Endothelial cell of hepatic sinusoid (primary cell): ENCODE measurements around the gene BAG3.
"Not testable (repeated sequence)": the region's sequence is repeated elsewhere in the genome, so short reads cannot be mapped to it uniquely, and the experiment has no call there.

Source experiments
- in situ Hi-C: cut with HindIII; loops from 2 replicates; pipeline ENCODE4 v1.10.0; 2017; ENCODE audit warnings: low sequenced_read_pairs

BAG3 gene

DNA sequence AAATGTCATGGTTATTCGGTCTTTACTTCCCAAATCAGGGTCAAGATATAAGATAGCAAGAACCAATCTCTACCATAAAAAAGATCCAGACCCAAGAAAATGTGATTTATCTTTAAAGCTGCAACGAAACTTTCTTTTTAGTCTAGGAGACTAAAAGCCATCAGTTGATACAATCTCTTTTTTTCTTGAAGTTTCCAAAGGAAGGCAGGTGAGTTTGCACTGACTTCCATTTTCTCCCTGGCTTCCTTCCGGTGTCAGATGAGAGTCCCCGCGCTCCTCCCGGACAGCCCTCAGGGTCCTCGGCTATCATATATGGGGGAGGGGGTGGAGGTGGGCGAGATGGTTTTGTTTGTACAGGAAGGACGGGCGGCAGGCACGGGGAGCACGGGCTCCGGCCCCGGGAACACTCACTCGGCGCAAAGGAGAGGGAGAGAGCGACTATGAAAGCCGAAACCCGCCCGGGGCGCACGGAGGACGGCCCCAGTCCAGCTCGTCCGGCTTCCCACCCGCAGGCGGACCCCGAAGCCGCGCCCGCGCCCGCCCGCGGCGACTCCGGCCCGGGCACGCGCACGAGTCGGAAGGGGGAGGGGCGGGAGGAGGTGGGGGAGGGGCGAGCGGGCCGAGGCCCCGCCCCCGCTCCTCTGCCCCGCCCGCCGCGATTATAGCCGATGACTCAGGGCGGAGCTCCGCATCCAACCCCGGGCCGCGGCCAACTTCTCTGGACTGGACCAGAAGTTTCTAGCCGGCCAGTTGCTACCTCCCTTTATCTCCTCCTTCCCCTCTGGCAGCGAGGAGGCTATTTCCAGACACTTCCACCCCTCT is at the start of gene BAG3:
Gene BAG3, plus strand, starts transcription at position 689 of the 822 bp plus-strand sequence. CDS start 296 bp downstream, outside the sequence.
- in situ Hi-C loops = no loop called here

DNA sequence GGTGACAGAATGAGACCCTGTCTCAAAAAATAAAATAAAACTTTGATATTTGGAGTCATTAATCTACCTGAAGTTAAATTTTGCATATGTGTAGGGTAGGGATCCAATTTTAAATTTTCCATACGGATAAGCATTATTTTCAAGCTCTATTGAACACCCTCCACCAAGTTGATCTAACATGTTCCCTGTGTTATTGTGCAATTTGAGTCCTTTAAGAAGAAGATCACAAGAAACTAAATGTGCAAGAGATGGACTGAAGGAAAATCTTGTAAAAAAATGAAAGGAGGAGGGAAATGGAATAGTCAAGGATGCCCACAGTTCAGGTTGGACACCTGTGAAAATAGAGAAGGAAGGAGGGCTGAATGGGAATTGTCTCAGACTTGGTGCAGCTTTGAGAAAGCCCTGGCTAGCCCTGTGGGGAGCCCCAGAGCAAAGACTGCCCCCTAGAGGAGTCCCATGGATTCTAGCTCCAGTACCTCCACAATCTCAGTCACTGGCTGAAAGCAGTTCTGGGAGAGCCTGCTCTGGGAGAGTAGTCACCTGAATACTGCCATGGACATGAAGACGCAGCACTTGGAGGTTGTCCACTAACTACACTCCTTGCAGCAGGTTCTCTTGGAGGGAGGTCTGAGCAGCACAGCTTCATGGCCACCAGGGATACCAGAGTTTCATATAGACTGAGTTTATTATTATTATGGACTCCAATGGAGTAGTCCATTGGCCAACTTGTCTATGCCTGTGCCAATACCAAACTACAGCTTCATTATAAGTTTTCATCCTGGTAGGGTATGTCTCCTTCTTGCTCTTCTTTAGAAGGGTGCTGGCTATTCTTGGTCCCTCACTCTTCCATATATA is 48.7 kb upstream of the BAG3 start:
- in situ Hi-C loops = no loop called here

DNA sequence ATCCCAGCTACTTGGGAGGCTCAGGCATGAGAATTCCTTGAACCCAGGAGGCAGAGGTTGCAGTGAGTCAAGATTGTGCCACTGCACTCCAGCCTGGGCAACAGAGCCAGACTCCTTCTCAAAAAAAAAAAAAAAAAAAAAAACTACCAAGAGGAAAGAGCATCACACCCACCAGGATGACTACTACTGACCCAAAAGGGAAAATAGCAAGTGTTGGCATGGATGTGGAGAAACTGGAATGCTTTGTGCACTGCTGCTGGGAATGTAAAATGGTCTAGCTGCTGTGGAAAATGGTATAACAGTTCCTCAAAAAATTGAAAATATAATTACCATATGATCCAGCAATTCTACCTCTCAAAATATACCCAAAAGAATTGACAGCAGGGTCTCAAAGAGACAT is 46.7 kb upstream of the BAG3 start:
- in situ Hi-C loops = no loop called here

DNA sequence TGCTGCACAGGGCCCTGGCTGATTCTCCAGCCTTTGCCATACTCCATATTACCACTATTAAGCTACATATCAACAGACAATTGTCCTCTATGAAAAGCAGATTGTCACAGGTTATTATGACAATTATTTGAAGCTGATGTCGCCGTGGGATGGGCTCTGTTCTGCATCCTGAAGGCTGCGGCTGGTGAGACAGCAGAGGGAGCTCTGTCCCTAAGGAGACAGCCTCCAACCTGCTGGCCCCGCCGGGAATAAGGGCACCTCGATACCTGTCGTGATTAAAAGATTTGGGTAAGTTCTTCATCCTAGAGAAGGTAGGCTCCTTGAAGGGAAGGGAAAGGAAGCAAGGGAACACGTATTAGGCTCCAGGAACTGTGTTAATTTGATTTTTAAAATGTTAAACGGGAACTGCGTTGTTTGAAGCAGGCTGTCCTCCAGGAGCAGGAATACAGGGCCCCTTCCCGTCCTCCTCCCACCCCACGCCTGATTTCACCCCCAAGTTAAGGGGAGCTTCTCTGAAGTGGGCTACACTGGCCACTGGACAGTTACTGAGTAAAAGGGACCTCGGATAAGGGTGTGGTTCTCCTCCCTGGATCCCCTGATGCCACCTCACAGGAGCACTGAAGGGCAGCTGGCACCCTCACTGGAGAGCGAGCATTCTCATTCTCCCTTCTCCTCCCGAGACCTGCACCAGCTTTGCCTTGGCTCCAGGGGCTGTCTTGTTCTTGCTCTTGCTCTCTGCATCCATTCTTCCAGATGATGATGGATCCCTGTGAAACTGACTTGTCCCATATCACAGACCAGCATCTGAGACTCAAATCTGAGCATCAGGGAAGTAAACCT is 42.6 kb upstream of the BAG3 start:
- in situ Hi-C loops = no loop called here

DNA sequence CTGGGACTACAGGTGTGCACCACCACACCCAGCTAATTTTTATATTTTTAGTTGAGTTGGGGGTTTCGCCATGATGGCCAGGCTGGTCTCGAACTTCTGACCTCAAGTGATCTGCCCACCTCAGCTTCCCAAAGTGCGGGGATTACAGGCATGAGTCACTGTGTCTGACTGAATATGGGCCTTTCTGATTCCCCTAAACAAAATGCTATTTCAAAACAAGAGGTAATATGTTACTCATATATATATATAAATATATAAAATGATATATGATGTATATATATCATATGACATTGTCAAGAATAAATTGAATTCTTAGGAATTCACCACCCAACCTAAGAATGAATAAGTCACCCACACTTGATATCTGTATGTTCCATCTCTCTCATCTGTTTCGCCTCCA is 41.7 kb upstream of the BAG3 start:
- in situ Hi-C loops = no loop called here

DNA sequence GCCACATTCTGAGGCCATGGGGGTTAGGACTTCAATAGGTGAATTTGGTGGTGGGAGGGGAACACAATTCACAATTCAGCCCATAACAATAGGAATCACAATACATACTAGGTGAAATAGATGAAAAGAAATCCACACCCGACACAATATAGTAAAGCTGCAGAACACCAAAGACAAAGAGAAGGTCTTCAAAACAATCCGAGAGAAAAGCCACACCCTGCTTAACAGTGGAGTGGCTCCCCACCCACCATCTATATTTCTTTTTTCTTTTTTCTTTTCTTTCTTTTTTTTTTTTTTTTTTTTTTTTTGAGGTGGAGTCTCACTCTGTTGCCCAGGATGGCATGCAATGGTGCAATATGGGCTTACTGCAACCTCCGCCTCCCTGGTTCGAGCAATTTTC is 39.7 kb upstream of the BAG3 start:
- in situ Hi-C loops = no loop called here

DNA sequence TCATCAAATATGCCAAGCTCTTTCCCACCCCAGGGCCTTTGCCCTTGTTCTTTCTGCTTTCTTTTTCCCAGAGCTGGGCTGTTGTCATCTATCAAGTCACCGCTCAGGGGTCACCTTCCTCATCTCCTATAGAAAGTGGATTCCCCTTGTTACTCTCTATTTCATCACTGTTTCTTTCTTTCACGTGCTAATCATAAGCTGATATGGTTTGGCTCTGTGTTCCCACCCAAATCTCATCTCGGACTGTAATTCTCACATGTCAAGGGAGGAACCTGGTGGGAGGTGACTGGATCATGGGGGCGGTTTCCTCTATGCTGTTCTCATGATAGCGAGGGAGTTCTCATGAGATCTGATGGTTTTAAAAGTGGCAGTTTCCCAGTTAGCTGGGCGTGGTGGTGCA is 37.4 kb upstream of the BAG3 start:
- in situ Hi-C loops = no loop called here

DNA sequence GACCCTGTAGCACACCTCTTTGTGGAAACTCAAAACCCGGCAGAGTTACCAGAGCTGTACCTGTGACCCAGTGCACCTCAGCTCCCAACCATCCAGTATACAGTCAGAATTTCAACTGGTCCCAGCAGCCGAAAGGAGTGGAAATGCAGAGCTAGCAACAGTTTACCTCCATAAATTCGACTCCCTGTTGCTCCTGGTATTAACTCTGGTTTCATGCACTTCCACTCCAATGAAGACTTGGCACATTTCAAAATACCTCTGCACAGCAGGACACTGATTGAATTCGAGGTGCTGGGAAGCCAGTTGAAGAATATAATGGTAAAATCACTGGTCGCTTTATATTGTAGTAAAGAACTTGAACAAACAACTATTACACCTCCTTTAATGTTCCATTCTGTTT is 36.5 kb upstream of the BAG3 start:
- in situ Hi-C loops = no loop called here

DNA sequence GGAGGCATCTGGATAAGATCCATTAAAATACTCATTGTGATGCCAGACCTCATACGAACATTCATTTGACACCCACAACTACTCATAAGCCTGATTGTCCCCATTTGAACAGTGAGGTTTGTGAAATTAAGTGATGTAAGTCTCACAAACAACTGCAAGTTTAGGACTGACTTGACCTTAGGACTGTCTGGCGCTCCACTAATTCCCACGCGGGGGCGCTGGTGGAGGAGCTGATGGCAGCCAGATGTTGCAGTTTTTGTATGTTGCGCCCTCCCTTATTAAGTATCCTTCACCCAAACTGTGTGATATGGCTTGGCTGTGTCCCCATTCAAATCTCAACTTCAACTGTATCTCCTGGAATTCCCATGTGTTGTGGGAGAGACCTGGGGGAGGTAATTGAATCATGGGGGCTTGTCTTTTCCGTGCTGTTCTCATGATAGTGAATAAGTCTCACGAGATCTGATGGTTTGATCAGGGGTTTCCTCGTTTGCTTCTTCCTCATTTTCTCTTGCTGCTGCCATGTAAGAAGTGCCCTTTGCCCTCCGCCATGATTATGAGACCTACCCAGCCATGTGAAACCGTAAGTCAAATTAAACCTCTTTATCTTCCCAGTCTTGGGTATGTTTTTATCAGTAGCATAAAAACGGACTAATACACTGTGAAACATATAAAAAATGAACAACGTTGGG is 34.2 kb upstream of the BAG3 start:
- in situ Hi-C loops = no loop called here

DNA sequence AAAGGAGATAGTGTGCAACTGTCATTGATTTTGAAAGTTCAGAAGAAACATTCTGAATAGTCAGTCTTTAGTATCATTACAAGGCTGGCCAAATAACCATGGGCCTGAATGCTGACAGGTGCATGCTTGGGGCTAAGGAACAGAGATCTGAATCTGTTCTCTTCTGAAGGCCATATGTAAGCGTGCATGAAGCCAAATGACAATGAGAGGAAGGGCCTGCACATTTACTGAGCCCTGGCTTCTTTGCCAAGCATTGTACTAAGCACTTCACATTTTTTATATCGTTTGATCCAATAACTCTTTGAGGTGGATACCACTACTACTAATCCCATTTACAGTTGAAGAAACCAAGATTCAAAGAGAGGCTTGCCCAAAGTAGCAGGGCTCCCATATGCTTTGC is 32.0 kb upstream of the BAG3 start:
- in situ Hi-C loops = no loop called here

DNA sequence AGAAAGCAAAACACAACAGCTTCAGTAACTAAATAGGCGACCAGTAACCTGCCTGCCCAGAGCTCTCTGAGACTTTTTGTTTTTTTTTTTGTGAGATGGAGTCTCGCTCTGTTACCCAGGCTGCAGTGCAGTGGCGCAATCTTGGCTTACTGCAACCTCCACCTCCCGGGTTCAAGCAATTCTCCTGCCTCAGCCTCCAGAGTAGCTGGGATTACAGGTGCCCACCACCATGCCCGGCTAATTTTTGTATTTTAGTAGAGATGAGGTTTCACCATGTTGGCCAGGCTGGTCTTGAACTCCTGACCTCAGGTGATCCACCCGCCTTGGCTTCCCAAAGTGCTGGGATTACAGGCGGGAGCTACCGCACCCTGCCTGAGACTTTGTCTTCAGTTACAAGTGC is 31.4 kb upstream of the BAG3 start:
- in situ Hi-C loops = not testable (repeated sequence)

DNA sequence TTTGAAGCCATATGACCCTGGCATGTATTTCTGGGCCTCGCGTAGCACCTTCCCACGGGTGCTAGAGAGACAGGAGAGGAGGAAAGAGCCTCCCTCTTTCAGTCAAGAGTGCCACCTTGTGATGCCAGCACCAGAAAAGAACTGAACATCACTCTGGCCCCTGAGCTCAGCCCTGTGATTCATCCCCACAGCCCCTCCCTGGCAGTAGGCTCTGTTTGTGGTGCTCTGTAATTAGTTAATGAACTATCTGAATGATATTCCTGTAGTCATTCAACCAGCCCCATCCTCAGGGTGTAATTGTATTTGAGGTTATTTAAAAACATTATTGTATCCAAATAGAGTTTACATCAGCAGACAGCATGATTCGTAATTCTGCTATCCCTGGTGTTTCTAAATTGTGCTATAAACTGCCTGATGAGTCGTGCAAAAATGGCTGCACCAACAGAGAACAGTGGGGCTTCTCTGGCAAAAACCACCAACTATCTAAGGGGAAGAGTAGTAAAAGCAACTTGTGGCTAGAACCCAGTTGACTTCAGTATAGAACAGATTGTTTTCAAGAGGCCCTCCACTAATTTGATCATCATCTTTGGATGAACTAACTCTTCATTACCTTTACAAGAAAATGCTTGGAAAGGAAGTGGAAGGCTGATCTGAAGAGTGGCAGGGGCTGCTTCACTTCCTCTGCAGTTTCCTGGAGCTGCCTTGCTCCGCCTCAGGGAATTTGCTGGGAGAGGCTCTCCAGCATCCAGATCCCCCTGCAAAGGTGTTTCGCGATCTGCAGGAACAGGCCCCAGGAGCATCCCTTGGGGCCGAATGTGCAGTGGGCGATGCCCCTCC is 30.7 kb upstream of the BAG3 start:
- in situ Hi-C loops = no loop called here

DNA sequence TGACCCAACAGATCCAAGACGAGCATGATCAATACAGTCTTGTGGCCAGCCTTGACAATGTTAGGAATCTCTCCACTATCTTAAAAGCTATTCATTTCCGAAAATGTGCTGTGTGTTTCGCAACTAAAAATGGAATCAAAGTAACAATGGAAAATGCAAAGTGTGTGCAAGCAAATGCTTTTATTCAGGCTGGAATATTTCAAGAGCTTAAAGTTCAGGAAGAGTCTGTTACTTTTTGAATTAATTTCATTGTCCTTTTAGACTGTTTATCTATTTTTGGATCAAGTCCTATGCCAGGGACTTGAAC is 30.1 kb upstream of the BAG3 start:
- in situ Hi-C loops = no loop called here

DNA sequence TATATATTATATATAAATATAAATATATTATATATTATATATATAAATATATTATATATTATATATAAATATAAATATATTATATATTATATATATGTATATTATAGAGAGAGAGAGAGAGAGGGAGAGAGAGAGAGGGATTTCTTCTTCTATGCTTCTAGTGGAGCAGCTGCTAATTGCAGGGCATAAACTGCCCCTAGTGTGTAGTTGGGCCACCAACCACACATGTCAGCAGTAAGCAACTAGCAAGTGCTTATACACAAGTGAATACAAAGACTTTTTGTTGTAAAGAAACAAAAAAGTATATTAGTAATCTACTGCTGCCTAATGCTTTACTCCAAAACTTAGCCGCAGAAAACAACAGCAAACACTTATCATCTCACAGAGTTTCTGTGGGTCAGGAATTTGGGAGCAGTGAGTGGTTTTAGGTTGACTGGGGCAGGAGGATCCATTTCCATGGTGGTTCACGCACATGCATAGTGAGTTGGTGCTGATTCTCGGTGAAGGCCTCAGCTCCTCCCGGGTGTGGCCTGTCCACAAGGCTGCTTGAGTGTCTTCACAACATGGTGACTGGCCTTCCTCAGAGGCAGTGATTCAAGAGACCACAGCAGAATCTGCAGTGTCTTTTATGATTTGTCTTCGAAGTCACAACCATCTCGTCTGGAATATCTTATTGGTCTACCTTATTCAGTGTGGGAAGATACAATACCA is 25.5 kb upstream of the BAG3 start:
- in situ Hi-C loops = no loop called here

DNA sequence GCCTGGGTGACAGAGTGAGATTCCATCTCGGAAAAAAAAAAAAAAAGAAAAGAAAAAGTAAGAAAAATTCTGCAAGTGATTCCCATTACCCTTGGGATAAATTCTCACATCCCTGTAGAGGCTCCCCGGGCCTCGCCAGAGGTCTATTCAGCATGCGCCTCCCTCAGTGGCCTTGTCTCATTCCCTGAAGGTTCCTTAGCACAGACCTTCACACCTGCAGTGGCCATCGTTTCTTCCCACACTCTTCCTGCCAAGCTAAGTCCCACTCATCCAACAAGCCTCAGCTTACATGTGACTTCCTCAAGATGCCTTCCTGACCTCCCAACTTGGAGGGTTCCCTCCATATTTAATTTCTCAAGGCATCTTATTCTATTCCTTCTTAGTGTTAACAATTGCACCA is 20.9 kb upstream of the BAG3 start:
- in situ Hi-C loops = no loop called here

DNA sequence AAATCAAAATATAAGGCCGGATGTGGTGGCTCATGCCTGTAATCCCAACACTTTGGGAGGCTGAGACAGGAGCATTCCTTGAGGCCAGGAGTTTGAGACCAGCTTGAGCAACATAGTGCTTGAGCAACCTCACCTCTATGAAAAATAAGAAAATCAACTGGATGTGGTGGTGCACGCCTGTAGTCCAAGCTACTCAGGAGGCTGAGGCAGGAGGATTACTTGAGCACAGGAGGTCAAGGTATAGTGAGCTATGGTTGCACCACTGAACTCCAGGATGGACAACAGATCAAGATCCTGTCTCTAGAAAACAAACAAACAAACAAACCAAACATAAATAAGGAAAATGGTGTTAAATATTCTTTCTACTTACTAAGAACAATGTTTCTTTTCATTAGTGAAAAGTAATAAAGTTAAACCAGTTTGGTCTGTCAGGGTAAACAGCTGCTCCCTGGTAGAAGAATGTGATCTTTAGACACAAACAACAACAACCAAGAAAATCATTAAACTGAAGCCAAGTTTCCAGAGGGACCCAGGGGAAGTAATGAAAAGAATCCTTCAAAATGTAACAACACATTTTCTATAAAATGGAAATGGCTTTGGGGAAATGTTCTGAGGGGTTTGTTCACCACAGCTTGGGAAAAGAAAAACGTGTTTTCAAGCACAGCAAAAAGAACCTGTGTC is 17.5 kb upstream of the BAG3 start:
- in situ Hi-C loops = no loop called here

DNA sequence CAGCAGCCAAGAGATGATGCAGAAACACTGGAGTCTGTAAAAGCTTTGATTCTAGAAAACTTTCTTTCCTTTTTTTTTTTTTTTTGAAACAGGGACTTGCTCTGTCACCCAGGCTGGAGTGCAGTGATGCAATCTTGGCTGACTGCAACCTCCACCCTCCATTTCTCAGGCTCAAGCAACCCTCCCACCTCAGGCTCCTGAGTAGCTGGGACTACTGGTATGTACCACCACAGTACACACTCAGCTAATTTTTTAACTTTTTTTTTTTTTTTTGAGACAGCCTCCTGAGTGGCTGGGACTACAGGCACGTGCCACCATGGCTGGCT is 17.0 kb upstream of the BAG3 start:
- in situ Hi-C loops = no loop called here

DNA sequence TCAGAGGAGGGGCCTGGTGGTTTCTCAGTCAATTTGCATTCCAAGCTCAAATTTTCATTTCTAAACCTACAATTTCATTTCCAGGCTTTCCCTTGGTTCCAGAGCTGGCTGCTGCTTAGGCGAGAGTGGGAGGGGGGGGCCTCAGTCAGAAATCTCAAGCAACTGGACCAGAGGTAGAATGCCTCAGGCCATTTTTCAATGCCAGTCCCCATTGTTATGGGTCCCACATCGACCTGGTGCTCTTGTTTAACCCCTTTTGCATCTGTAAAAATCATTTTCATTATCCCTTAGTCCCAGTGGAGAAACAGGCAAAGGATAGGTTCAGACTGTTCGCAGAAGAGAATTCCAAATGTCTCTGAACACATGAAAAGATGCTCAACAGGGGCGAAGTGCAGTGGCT is 13.5 kb upstream of the BAG3 start:
- in situ Hi-C loops = no loop called here

DNA sequence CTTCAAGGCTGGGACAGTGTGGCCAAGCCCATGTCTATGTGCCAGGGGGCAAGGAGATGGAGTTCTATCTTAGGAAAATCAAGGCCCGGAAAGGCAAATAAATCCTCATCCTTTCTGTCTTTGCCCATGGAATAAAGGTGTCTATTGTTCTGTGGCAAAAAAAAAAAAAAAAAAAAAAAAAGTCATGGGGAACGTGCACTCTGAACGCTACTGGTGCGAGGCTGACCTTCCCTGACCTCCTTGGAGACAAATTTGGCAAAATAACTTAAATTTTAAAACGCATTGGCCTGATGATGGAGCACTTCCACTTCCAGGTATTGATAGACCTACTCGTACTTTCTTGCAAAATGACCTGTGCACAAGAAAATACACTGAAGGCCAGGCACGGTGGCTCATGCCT is 12.2 kb upstream of the BAG3 start:
- in situ Hi-C loops = no loop called here
